ENCODE data around the gene EFL1. TPM values are rescaled to one million over a fixed set of nuclear protein-coding genes. Genes with fewer than 3 reads are reported as not detected.

Gene EFL1
- total RNA-seq (2021) (25.4 to 27.5 TPM (median 25.4 TPM) in 3 replicates), Bru-seq, nascent RNA (percentile 75 among the genes with signal in this experiment)
- long read RNA-seq, experiment 1, transcript EFL1-201 (20 exons, 3,675 nt), result major isoform, 171 of 215 reads
- long read RNA-seq, experiment 1, partial matches to known transcripts, result 29 of 215 reads
- long read RNA-seq, experiment 1, other reads (novel, unspliced or antisense), result 13 of 215 reads
- long read RNA-seq, experiment 2, transcript EFL1-201 (20 exons, 3,675 nt), result major isoform, 11 of 37 reads
- long read RNA-seq, experiment 2, partial matches to known transcripts, result 17 of 37 reads
- long read RNA-seq, experiment 2, other reads (novel, unspliced or antisense), result 9 of 37 reads
- long read RNA-seq, experiment 3, transcript EFL1-201 (20 exons, 3,675 nt), result major isoform, 8 of 16 reads
- long read RNA-seq, experiment 3, partial matches to known transcripts, result 2 of 16 reads
- long read RNA-seq, experiment 3, other reads (novel, unspliced or antisense), result 5 of 16 reads

GRCh38 chr15:82262422-82263026, at the start of gene EFL1, which contains the start of gene SAXO2:
Gene EFL1 (minus strand): TSS chr15:82262734. CDS start chr15:82261778, 956 bp downstream.
Gene SAXO2 (plus strand): TSS chr15:82262818. CDS start chr15:82262880, 62 bp downstream.
- peaks cover 4% of the 10 kb centered on the region; the same call in 1 of the 2 replicates for H3K36me3 Mint-ChIP-seq
- ChIA-PET CTCF (interaction anchor here (0.8 to 1.6 kb wide), 5 partner anchors 18 to 199 kb away, joined by 3 to 10 read pairs (median 6); no protein-coding TSS in a partner anchor), POLR2A (interaction anchor here (0.5 kb wide), 1 partner anchor 322 kb away, joined by 3 read pairs; no protein-coding TSS in a partner anchor)
- peaks cover 38% of the 10 kb centered on the region for H3K4me1 Mint-ChIP-seq
- H3K9me3 Mint-ChIP-seq, result no peaks in the 10 kb centered on the region
- H3K27ac Mint-ChIP-seq, result peak within 1 kb of the TSS; percentile 55; the same call in 1 of the 2 replicates
- DNase-seq (ENCODE audit: low spot score), result peak; percentile 92
- ATAC-seq, result peak; percentile 91
- no peaks in the 10 kb centered on the region for H3K27me3 Mint-ChIP-seq (ENCODE audit: low read depth)
- peak within 1 kb of the TSS; percentile 88 for H3K4me3 Mint-ChIP-seq
- TF ChIP-seq ZNF281 (CRISPR knock-in tag; IDR thresholded peaks at IDR 0.05), result no peak
- TF ChIP-seq ZNF532 (CRISPR knock-in tag; IDR thresholded peaks at IDR 0.05; ENCODE audit: borderline replicate concordance), result no peak
- TF ChIP-seq E2F5 (CRISPR knock-in tag; IDR thresholded peaks at IDR 0.05), result peak; percentile 76; the same call in 1 of the 2 replicates
- TF ChIP-seq ZNF138 (CRISPR knock-in tag; conservative IDR thresholded peaks at IDR 0.05), result no peak
- peak; percentile 45; the same call in 1 of the 2 replicates for TF ChIP-seq TEAD1 (CRISPR knock-in tag; IDR thresholded peaks at IDR 0.05)
- peak; percentile 25; the same call in 1 of the 2 replicates for TF ChIP-seq FOXP1 (CRISPR knock-in tag; IDR thresholded peaks at IDR 0.05; ENCODE audit: borderline replicate concordance)
- TF ChIP-seq GABPB1 (CRISPR knock-in tag; IDR thresholded peaks at IDR 0.05), result no peak
- TF ChIP-seq ZNF396 (CRISPR knock-in tag; IDR thresholded peaks at IDR 0.05; ENCODE audit: borderline replicate concordance), result no peak
- no peak for TF ChIP-seq TCF7 (CRISPR knock-in tag; IDR thresholded peaks at IDR 0.05; ENCODE audit: low read depth)
- no peak for TF ChIP-seq NFYB (CRISPR knock-in tag; conservative IDR thresholded peaks at IDR 0.05; ENCODE audit: low read depth)
- TF ChIP-seq SP1 (CRISPR knock-in tag; conservative IDR thresholded peaks at IDR 0.05), result peak; percentile 85
- no peak for TF ChIP-seq ZNF671 (CRISPR knock-in tag; IDR thresholded peaks at IDR 0.05)
- TF ChIP-seq FOXK1 (CRISPR knock-in tag; IDR thresholded peaks at IDR 0.05), result peak; percentile 46; the same call in 1 of the 2 replicates
- no peak for TF ChIP-seq SOX15 (CRISPR knock-in tag; IDR thresholded peaks at IDR 0.05)
- TF ChIP-seq, protein P1, sequence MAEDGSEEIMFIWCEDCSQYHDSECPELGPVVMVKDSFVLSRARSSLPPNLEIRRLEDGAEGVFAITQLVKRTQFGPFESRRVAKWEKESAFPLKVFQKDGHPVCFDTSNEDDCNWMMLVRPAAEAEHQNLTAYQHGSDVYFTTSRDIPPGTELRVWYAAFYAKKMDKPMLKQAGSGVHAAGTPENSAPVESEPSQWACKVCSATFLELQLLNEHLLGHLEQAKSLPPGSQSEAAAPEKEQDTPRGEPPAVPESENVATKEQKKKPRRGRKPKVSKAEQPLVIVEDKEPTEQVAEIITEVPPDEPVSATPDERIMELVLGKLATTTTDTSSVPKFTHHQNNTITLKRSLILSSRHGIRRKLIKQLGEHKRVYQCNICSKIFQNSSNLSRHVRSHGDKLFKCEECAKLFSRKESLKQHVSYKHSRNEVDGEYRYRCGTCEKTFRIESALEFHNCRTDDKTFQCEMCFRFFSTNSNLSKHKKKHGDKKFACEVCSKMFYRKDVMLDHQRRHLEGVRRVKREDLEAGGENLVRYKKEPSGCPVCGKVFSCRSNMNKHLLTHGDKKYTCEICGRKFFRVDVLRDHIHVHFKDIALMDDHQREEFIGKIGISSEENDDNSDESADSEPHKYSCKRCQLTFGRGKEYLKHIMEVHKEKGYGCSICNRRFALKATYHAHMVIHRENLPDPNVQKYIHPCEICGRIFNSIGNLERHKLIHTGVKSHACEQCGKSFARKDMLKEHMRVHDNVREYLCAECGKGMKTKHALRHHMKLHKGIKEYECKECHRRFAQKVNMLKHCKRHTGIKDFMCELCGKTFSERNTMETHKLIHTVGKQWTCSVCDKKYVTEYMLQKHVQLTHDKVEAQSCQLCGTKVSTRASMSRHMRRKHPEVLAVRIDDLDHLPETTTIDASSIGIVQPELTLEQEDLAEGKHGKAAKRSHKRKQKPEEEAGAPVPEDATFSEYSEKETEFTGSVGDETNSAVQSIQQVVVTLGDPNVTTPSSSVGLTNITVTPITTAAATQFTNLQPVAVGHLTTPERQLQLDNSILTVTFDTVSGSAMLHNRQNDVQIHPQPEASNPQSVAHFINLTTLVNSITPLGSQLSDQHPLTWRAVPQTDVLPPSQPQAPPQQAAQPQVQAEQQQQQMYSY (CRISPR knock-in tag; IDR thresholded peaks at IDR 0.05), result no peak
- TF ChIP-seq NR1H2 (CRISPR knock-in tag; IDR thresholded peaks at IDR 0.05), result no peak
- no peak for TF ChIP-seq GRHL2 (CRISPR knock-in tag; IDR thresholded peaks at IDR 0.05; ENCODE audit: insufficient replicate concordance, severe bottlenecking)
- no peak for TF ChIP-seq TEAD4 (CRISPR knock-in tag; IDR thresholded peaks at IDR 0.05)
- TF ChIP-seq, protein P2, sequence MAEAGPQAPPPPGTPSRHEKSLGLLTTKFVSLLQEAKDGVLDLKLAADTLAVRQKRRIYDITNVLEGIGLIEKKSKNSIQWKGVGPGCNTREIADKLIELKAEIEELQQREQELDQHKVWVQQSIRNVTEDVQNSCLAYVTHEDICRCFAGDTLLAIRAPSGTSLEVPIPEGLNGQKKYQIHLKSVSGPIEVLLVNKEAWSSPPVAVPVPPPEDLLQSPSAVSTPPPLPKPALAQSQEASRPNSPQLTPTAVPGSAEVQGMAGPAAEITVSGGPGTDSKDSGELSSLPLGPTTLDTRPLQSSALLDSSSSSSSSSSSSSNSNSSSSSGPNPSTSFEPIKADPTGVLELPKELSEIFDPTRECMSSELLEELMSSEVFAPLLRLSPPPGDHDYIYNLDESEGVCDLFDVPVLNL (CRISPR knock-in tag; IDR thresholded peaks at IDR 0.05; ENCODE audit: borderline replicate concordance, low read depth), result no peak

Data from WTC11 (cell line).